SK-N-SH (cell line): ENCODE data around the gene ADAMTS17. TPM values are rescaled to one million over a fixed set of nuclear protein-coding genes. Genes with fewer than 3 reads are reported as not detected.

ENCODE experiments used
- CTCF ChIA-PET: fragments of 300-600, 350-600 bp; formaldehyde crosslinking; extraction: SDS; loops from one replicate; lab custom pipeline; 2021; lab: Yijun Ruan, JAX
- POLR2A ChIA-PET: fragments of 350-600 bp; sonication (Branson Sonifier 250); formaldehyde crosslinking; extraction: SDS; loops from one replicate; lab custom pipeline; 2020; ENCODE audit warnings: antibody characterized with exemption, inconsistent platforms; lab: Yijun Ruan, JAX
- DNase-seq: peaks from one replicate; pipeline ENCODE4 v3.0.0; 2012
- H2AFZ ChIP-seq: fragments of 200-600 bp; sonication (generic); 2 replicates; pipeline ENCODE4 v1.8.1; 2016; ENCODE audit warnings: antibody characterized with exemption, mild to moderate bottlenecking, low read depth
- H3F3A ChIP-seq: fragments of 200-600 bp; sonication (generic); replicated peaks from 2 replicates; pipeline ENCODE3; 2016; ENCODE audit warnings: antibody characterized with exemption, mild to moderate bottlenecking; ENCODE audit not compliant: insufficient read depth
- H3K27ac ChIP-seq, 2 experiments: fragments of 200-500 bp in 1 of 2; fragments of 200-600 bp in 1 of 2; sonication (Bioruptor generic) in 1 of 2; sonication (generic), shearing (Covaris generic) in 1 of 2; 2 replicates each; pipeline versions ENCODE4 v1.5.1 to v1.6.1; 2014 to 2016; ENCODE audit warnings: low read depth in 2 of 2, inconsistent platforms in 1 of 2, low read length in 1 of 2, mild to moderate bottlenecking in 1 of 2, mixed read lengths in 1 of 2
- H3K27me3 ChIP-seq: fragments of 200-600 bp; sonication (generic), shearing (Covaris generic); 2 replicates; pipeline ENCODE4 v1.6.1; 2016; ENCODE audit warnings: mixed run types; ENCODE audit not compliant: insufficient read depth
- H3K36me3 ChIP-seq, 2 experiments: fragments of 200-500 bp in 1 of 2; fragments of 200-600 bp in 1 of 2; sonication (Bioruptor generic) in 1 of 2; sonication (generic) in 1 of 2; replicated peaks in 1 of 2; 2 replicates each; pipeline versions ENCODE3 to v1.5.1; 2014 to 2016; ENCODE audit warnings: low read length in 1 of 2, mild to moderate bottlenecking in 1 of 2; ENCODE audit not compliant: insufficient read depth in 2 of 2, control insufficient read depth in 1 of 2
- H3K4me1 ChIP-seq, 2 experiments: fragments of 200-500 bp in 1 of 2; fragments of 200-600 bp in 1 of 2; sonication (Bioruptor generic) in 1 of 2; sonication (generic), shearing (Covaris generic) in 1 of 2; 2 replicates each; pipeline versions ENCODE4 v1.5.1 to v1.6.1; 2014 to 2016; ENCODE audit warnings: low read depth in 1 of 2, low read length in 1 of 2, mixed run types in 1 of 2; ENCODE audit not compliant: insufficient read depth in 2 of 2, control insufficient read depth in 1 of 2
- H3K4me2 ChIP-seq: fragments of 200-600 bp; sonication (generic), shearing (Covaris generic); 2 replicates; pipeline ENCODE4 v1.6.1; 2017; ENCODE audit warnings: mixed run types
- H3K4me3 ChIP-seq, 2 experiments: fragments of 200-500 bp in 1 of 2; fragments of 200-600 bp in 1 of 2; sonication (Bioruptor generic) in 1 of 2; sonication (generic), shearing (Covaris generic) in 1 of 2; 2 replicates each; pipeline versions ENCODE4 v1.5.1 to v1.8.1; 2014 to 2016; ENCODE audit warnings: low read depth in 2 of 2, inconsistent platforms in 1 of 2, low read length in 1 of 2, mild to moderate bottlenecking in 1 of 2, mixed read lengths in 1 of 2, moderate library complexity in 1 of 2
- H3K79me2 ChIP-seq: fragments of 200-600 bp; sonication (generic); 2 replicates; pipeline ENCODE4 v1.8.1; 2017; ENCODE audit warnings: mild to moderate bottlenecking; ENCODE audit not compliant: insufficient read depth
- H3K9ac ChIP-seq: fragments of 200-600 bp; sonication (generic); 2 replicates; pipeline ENCODE4 v1.6.1; 2017; ENCODE audit warnings: mixed run types
- H3K9me2 ChIP-seq: fragments of 200-600 bp; sonication (generic); 2 replicates; pipeline ENCODE4 v1.6.1; 2017; ENCODE audit warnings: mixed run types
- H3K9me3 ChIP-seq: fragments of 200-600 bp; sonication (generic); 2 replicates; pipeline ENCODE4 v1.6.1; 2017; ENCODE audit warnings: mixed run types, mild to moderate bottlenecking, moderate library complexity
- H4K20me1 ChIP-seq: fragments of 200-600 bp; sonication (generic); 2 replicates; pipeline ENCODE4 v1.6.1; 2017; ENCODE audit warnings: mild to moderate bottlenecking, mixed run types; ENCODE audit not compliant: insufficient read depth
- CHD2 ChIP-seq: fragments of 150-350 bp; IDR thresholded peaks from 2 replicates; pipeline ENCODE4 v1.6.1; 2018; ENCODE audit warnings: low read length; ENCODE audit not compliant: partially characterized antibody
- ELF1 ChIP-seq: IDR thresholded peaks from 2 replicates; pipeline ENCODE4 v1.4.0; 2012
- FOSL2 ChIP-seq: IDR thresholded peaks from 2 replicates; pipeline ENCODE4 v1.4.0; 2012; ENCODE audit warnings: low read depth, mild to moderate bottlenecking, moderate library complexity, borderline replicate concordance
- FOXM1 ChIP-seq: IDR thresholded peaks from 2 replicates; pipeline ENCODE4 v1.4.0; 2012; ENCODE audit warnings: low read depth, mild to moderate bottlenecking
- GABPA ChIP-seq: IDR thresholded peaks from 2 replicates; pipeline ENCODE4 v1.4.0; 2012; ENCODE audit warnings: low read depth, mild to moderate bottlenecking
- MEF2A ChIP-seq: IDR thresholded peaks from 2 replicates; pipeline ENCODE4 v1.4.0; 2012; ENCODE audit warnings: low read depth, borderline replicate concordance
- NRF1 ChIP-seq: IDR thresholded peaks from 2 replicates; pipeline ENCODE4 v1.6.1; 2012; ENCODE audit warnings: low read depth, mild to moderate bottlenecking, low read length
- POLR2AphosphoS5 ChIP-seq: IDR thresholded peaks from 2 replicates; pipeline ENCODE4 v1.6.1; 2012; ENCODE audit warnings: low read depth, low read length
- RFX5 ChIP-seq: IDR thresholded peaks from 2 replicates; pipeline ENCODE4 v1.6.1; 2012; ENCODE audit warnings: mild to moderate bottlenecking, improper control_type of control experiment, low read length
- SIN3A ChIP-seq: IDR thresholded peaks from 2 replicates; pipeline ENCODE4 v1.6.1; 2012; ENCODE audit warnings: low read depth, mild to moderate bottlenecking, low read length, moderate library complexity, borderline replicate concordance
- SMC3 ChIP-seq: IDR thresholded peaks from 2 replicates; pipeline ENCODE4 v1.6.1; 2012; ENCODE audit warnings: low read depth, low read length, improper control_type of control experiment
- TCF12 ChIP-seq: IDR thresholded peaks from 2 replicates; pipeline ENCODE4 v1.4.0; 2012
- YY1 ChIP-seq: IDR thresholded peaks from 2 replicates; pipeline ENCODE4 v1.4.0; 2012; ENCODE audit warnings: low read depth, mild to moderate bottlenecking
- WGBS: methylation state at CpG from one replicate; pipeline ENCODE4 v1.1.6; 2017; ENCODE audit warnings: low lambda C conversion rate; 5-methylcytosine and 5-hydroxymethylcytosine counted together
- polyA plus RNA-seq, 3 experiments: library from polyadenylated mRNA; depleted of rRNA; stranded (reverse); fragments of >200 nt; gene quantifications; 2 replicates each; pipeline ENCODE4 v1.2.3, GENCODE V29; 2012
- TF ChIP-seq, protein P1 (sequence below): fragments of 150-350 bp; IDR thresholded peaks from 2 replicates; pipeline ENCODE4 v1.6.1; 2017; ENCODE audit warnings: antibody characterized with exemption, low read length, low read depth, borderline replicate concordance
- TF ChIP-seq, protein P2 (sequence below): IDR thresholded peaks from 2 replicates; pipeline ENCODE4 v1.4.0; 2012; ENCODE audit warnings: low read depth, borderline replicate concordance
- TF ChIP-seq, protein P3 (sequence below): fragments of 200-600 bp; sonication (generic); IDR thresholded peaks from 2 replicates; pipeline ENCODE4 v1.6.1; 2017; ENCODE audit warnings: antibody characterized with exemption, mild to moderate bottlenecking, moderate library complexity

The ADAMTS17 gene
- polyA plus RNA-seq, 1 of the 3 experiments (the other 2 are of a cell fraction): not detected

DNA sequence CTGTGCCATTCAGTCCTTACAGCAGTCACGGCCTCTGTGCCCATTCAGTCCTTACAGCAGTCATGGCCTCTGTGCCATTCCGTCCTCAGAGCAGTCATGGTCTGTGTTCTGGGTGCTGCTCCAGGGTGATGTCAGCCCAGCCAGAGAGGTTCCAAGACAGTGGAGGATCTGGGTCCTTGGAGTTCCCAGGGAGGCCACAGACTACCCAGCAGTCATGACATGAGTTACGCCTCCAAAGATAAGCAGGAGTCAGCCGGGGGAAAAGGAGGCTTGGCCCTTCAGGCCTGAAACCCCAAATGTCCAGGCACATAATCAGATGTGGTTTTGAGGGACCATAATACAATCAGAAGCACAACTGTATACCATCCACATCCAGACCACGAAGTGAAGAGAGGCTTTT, 115.7 kb downstream of the ADAMTS17 start:
- H3K79me2 ChIP-seq: no peaks in the 10 kb centered on the region
- H2AFZ ChIP-seq: no peak overlapping the region
- no peaks in the 10 kb centered on the region for H3K9me2 ChIP-seq
- H3K27me3 ChIP-seq: no peaks in the 10 kb centered on the region
- H3K4me2 ChIP-seq: no peak overlapping the region
- 42% methylated on average over 5 of the region's 5 CpGs for WGBS
- no peak overlapping the region for H3K4me3 ChIP-seq
- H3K4me1 ChIP-seq: no peaks in the 10 kb centered on the region; a peak in 1 of 4 replicates
- DNase-seq: no peak
- H4K20me1 ChIP-seq: no peaks in the 10 kb centered on the region
- H3K9ac ChIP-seq: no peak overlapping the region
- TF ChIP-seq FOXM1 (no peak), CHD2 (no peak), GABPA (no peak), TCF12 (no peak), ELF1 (no peak), NRF1 (no peak), SIN3A (no peak), RFX5 (no peak), POLR2AphosphoS5 (no peak), SMC3 (no peak), FOSL2 (no peak), MEF2A (no peak), YY1 (no peak)
- TF ChIP-seq, protein P1, sequence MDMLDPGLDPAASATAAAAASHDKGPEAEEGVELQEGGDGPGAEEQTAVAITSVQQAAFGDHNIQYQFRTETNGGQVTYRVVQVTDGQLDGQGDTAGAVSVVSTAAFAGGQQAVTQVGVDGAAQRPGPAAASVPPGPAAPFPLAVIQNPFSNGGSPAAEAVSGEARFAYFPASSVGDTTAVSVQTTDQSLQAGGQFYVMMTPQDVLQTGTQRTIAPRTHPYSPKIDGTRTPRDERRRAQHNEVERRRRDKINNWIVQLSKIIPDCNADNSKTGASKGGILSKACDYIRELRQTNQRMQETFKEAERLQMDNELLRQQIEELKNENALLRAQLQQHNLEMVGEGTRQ: no peak
- TF ChIP-seq, protein P2, sequence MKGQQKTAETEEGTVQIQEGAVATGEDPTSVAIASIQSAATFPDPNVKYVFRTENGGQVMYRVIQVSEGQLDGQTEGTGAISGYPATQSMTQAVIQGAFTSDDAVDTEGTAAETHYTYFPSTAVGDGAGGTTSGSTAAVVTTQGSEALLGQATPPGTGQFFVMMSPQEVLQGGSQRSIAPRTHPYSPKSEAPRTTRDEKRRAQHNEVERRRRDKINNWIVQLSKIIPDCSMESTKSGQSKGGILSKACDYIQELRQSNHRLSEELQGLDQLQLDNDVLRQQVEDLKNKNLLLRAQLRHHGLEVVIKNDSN: no peak
- TF ChIP-seq, protein P3, sequence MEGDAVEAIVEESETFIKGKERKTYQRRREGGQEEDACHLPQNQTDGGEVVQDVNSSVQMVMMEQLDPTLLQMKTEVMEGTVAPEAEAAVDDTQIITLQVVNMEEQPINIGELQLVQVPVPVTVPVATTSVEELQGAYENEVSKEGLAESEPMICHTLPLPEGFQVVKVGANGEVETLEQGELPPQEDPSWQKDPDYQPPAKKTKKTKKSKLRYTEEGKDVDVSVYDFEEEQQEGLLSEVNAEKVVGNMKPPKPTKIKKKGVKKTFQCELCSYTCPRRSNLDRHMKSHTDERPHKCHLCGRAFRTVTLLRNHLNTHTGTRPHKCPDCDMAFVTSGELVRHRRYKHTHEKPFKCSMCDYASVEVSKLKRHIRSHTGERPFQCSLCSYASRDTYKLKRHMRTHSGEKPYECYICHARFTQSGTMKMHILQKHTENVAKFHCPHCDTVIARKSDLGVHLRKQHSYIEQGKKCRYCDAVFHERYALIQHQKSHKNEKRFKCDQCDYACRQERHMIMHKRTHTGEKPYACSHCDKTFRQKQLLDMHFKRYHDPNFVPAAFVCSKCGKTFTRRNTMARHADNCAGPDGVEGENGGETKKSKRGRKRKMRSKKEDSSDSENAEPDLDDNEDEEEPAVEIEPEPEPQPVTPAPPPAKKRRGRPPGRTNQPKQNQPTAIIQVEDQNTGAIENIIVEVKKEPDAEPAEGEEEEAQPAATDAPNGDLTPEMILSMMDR: no peak
- TF ChIP-seq, all 33 proteins: peak for 0
- no peaks in the 10 kb centered on the region for H3K9me3 ChIP-seq
- no peaks in the 10 kb centered on the region for H3K36me3 ChIP-seq
- ChIA-PET CTCF (no interaction called here), POLR2A (no interaction called here)
- no peaks in the 10 kb centered on the region for H3F3A ChIP-seq
- no peak overlapping the region for H3K27ac ChIP-seq
